ENCODE results near the gene NBDY. TPM values are rescaled to one million over a fixed set of nuclear protein-coding genes. Genes with fewer than 3 reads are reported as not detected.

The NBDY gene
- total RNA-seq, 4 donors from 2014 or later: 6.1 to 21.6 (median 17.3) TPM

DNA sequence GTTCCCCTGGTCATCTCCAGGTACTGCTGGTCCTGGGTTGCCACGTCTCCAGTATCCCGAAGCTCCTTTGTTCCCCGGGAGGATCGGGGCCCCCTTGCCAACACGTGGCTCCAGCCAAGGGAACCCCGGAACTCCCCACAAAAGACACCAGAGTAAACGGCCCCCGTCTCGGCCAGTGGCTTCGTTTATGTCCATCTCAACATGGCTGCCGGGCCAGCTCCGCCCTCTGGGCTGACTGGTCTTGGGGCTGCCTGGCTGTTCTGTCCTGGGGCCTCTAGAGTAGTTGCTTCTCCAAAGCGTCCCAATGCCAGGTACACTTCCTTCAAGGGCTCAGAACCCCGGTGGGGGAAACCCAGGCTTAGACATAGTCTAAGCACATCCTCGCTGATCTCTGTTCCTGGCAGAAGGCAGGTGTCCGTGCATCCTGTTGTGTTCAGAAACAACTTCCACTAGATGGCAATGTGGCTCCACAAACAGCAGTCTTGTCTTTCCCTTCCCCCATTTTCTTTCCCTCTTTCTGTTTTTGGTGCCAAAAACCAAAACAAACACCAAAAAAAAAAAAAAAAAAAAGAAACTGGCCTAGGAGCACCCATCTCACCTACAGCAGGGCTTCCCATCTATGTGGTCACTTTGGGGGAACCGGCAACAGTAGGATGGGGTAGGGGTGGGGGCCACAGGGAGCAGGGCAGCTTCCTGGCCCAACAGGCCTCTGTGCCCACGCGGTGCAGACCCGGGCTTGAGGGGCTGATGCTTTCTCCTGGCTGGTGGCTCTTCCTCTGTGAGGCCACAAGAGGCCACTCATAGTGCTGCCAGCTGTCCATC is 35.3 kb downstream of the NBDY start:
- TF ChIP-seq POLR2A (IDR thresholded peaks at IDR 0.05): no peak
- peak; percentile 33 to 90 (median 65) for TF ChIP-seq CTCF (IDR thresholded peaks at IDR 0.05)
- peak in 1 of 2 donors; percentile 37 for TF ChIP-seq EP300 (IDR thresholded peaks at IDR 0.05)
- H3K27me3 ChIP-seq: no peaks in the 10 kb centered on the region
- H3K36me3 ChIP-seq: peaks cover 0 to 3% (median 0%) of the 10 kb centered on the region in 3 donors
- H3K4me1 ChIP-seq: peaks cover 0 to 45% (median 23%) of the 10 kb centered on the region in 4 donors
- peak in 1 of 2 donors; percentile 54 for DNase-seq (ENCODE audit: low spot score in 2 of 2)
- peak overlapping the region in 3 of 4 donors; percentile 59 to 92 (median 67) for H3K27ac ChIP-seq
- H3K4me3 ChIP-seq: peak overlapping the region in 3 of 4 donors; percentile 12 to 71 (median 25)
- WGBS, 2 donors: 11 to 17% methylated on average over 12 to 19 of the region's 20 CpGs
- H3K9me3 ChIP-seq: no peaks in the 10 kb centered on the region

GRCh38 chrX:56764975-56765791 is 36.1 kb downstream of the NBDY start:
- Histone ChIP-seq H3K4me1 (peaks cover 0 to 45% (median 23%) of the 10 kb centered on the region in 4 donors), H3K9me3 (no peaks in the 10 kb centered on the region), H3K4me3 (no peak overlapping the region), H3K27ac (peak overlapping the region; percentile 56 to 92 (median 63)), H3K36me3 (peaks cover 0 to 3% (median 0%) of the 10 kb centered on the region in 3 donors), H3K27me3 (no peaks in the 10 kb centered on the region)
- DNase-seq (ENCODE audit: low spot score in 2 of 2): no peak
- TF ChIP-seq CTCF (IDR thresholded peaks at IDR 0.05) (no peak), EP300 (IDR thresholded peaks at IDR 0.05) (no peak), POLR2A (IDR thresholded peaks at IDR 0.05) (no peak)
- WGBS, 2 donors: 42 to 49% methylated on average over 15 of the region's 15 CpGs

GRCh38 chrX:56765811-56766553 is 36.9 kb downstream of the NBDY start:
- TF ChIP-seq EP300 (IDR thresholded peaks at IDR 0.05): no peak
- TF ChIP-seq CTCF (IDR thresholded peaks at IDR 0.05): no peak
- TF ChIP-seq POLR2A (IDR thresholded peaks at IDR 0.05): no peak
- Histone ChIP-seq H3K36me3 (peaks cover 0 to 3% (median 0%) of the 10 kb centered on the region in 3 donors), H3K4me3 (no peak overlapping the region), H3K4me1 (peaks cover 0 to 45% (median 23%) of the 10 kb centered on the region in 4 donors), H3K27ac (peak overlapping the region in 3 of 4 donors; percentile 56 to 92 (median 67)), H3K9me3 (no peaks in the 10 kb centered on the region), H3K27me3 (no peaks in the 10 kb centered on the region)
- no peak for DNase-seq (ENCODE audit: low spot score in 2 of 2)
- WGBS, 2 donors: 50 to 59% methylated on average over 8 of the region's 8 CpGs

DNA sequence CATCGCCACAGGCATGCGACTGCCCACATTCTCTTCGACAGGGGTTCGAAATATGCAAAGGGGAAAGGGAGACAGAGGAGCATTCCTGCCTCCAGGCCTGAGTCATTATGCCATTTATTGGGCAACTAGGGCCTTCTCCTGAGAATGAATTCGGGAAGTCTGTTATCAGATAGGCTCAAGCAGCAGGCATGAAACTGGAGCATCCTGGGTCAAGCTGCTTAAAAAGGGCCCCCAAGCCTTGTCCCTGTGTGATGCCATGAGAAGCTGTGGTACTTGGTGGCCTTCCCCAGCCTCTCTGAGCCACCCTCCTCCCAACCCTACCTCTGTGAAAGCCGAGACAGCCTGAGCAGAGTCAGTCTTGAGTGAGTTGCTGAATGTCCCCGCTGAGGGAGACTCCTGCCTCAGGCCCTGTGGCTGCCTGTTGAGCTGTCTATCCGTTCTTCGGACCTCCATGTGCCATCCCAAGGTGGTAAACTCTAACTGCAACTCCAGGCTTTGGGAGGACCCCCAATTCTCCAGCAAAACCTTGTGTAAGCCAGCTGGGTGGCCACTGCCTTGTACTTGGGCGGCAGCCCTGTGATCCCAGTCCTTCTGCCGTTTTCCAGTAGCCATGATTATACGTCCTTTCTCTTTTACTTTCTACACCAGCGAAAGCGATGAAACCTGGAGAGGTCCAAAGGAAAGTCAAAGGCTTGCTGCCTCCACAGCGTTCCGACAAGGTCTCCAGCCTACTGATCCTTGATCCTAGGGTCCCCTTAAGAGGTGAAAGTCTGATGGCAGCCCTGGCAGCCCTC is 37.7 kb downstream of the NBDY start:
- DNase-seq (ENCODE audit: low spot score in 2 of 2): no peak
- peak overlapping the region in 2 of 4 donors; percentile 40 to 68 for H3K4me3 ChIP-seq
- peaks cover 0 to 44% (median 23%) of the 10 kb centered on the region in 4 donors for H3K4me1 ChIP-seq
- no peaks in the 10 kb centered on the region for H3K27me3 ChIP-seq
- peaks cover 0 to 3% (median 0%) of the 10 kb centered on the region in 3 donors for H3K36me3 ChIP-seq
- 66 to 87% methylated on average over 13 to 16 of the region's 16 CpGs for WGBS, 2 donors
- TF ChIP-seq CTCF (IDR thresholded peaks at IDR 0.05) (no peak), EP300 (IDR thresholded peaks at IDR 0.05) (no peak)
- H3K27ac ChIP-seq: peak overlapping the region in 2 of 4 donors; percentile 46 to 87
- no peaks in the 10 kb centered on the region for H3K9me3 ChIP-seq
